IMR-90 (cell line): ENCODE results near the gene NOS3. TPM values are rescaled to one million over a fixed set of nuclear protein-coding genes. Genes with fewer than 3 reads are reported as not detected.

Experiments
- ATAC-seq: fragments of 200-7000 bp; cut with Tn5 transposase; 2 replicates; pipeline ENCODE4 v1.9.1; 2020; ENCODE audit warnings: low read depth, mild to moderate bottlenecking, moderate library complexity
- BruUV-seq: library from RNA; stranded (reverse); fragments of 400-500 nt; replicated peaks from 2 replicates; lab custom pipeline; 2021; lab: Mats Ljungman, UMichigan
- CTCF ChIA-PET: fragments of 300-600 bp; formaldehyde crosslinking; extraction: SDS; loops from one replicate; lab custom pipeline; 2021; ENCODE audit warnings: antibody characterized with exemption; lab: Yijun Ruan, JAX
- POLR2A ChIA-PET: fragments of 300-600 bp; sonication (Branson Sonifier 250); formaldehyde crosslinking; loops from one replicate; lab custom pipeline; 2022; ENCODE audit warnings: antibody characterized with exemption; ENCODE audit not compliant: unreplicated experiment; lab: Charles Lee
- DNase-seq: peaks from one replicate; pipeline ENCODE4 v3.0.0; 2013
- H2AFZ ChIP-seq: replicated peaks from 2 replicates; pipeline ENCODE3; 2013; ENCODE audit warnings: low read length, mild to moderate bottlenecking; ENCODE audit not compliant: poor library complexity
- H2AK5ac ChIP-seq: 2 replicates; pipeline ENCODE4 v1.6.1; 2013; ENCODE audit warnings: low read depth, low read length, inconsistent platforms
- H2AK9ac ChIP-seq: replicated peaks from 2 replicates; pipeline ENCODE3; 2013; ENCODE audit warnings: mild to moderate bottlenecking, low read depth, low read length, moderate library complexity; ENCODE audit not compliant: poor library complexity
- H2BK120ac ChIP-seq: 2 replicates; pipeline ENCODE4 v1.6.1; 2013; ENCODE audit warnings: low read depth, low read length, inconsistent platforms
- H2BK15ac ChIP-seq: 3 replicates; pipeline ENCODE4 v1.6.1; 2013; ENCODE audit warnings: low read depth, low read length, inconsistent platforms
- H2BK20ac ChIP-seq: 2 replicates; pipeline ENCODE4 v1.6.1; 2013; ENCODE audit warnings: low read depth, mild to moderate bottlenecking, inconsistent platforms, low read length, moderate library complexity
- H2BK5ac ChIP-seq: 2 replicates; pipeline ENCODE4 v1.6.1; 2013; ENCODE audit warnings: mild to moderate bottlenecking, low read depth, low read length, inconsistent platforms; ENCODE audit not compliant: poor library complexity, severe bottlenecking
- H3K14ac ChIP-seq: replicated peaks from 2 replicates; pipeline ENCODE4 v1.6.1; 2013; ENCODE audit warnings: low read depth, low read length, inconsistent platforms
- H3K18ac ChIP-seq: 2 replicates; pipeline ENCODE4 v1.6.1; 2013; ENCODE audit warnings: low read depth, low read length, control low read depth
- H3K23ac ChIP-seq: 2 replicates; pipeline ENCODE4 v1.6.1; 2013; ENCODE audit warnings: low read depth, low read length, inconsistent platforms
- H3K27ac ChIP-seq: 2 replicates; pipeline ENCODE4 v1.5.1; 2013; ENCODE audit warnings: mild to moderate bottlenecking, control low read depth, low read length; ENCODE audit not compliant: insufficient read depth
- H3K27me3 ChIP-seq: 2 replicates; pipeline ENCODE4 v1.6.1; 2013; ENCODE audit warnings: low read length; ENCODE audit not compliant: control insufficient read depth, insufficient read depth
- H3K36me3 ChIP-seq: 2 replicates; pipeline ENCODE4 v1.6.1; 2013; ENCODE audit warnings: low read length, mixed read lengths; ENCODE audit not compliant: control insufficient read depth, insufficient read depth
- H3K4ac ChIP-seq: 2 replicates; pipeline ENCODE4 v1.6.1; 2013; ENCODE audit warnings: low read depth, low read length, inconsistent platforms
- H3K4me1 ChIP-seq: 2 replicates; pipeline ENCODE4 v1.6.1; 2013; ENCODE audit warnings: low read length, mixed read lengths; ENCODE audit not compliant: control insufficient read depth, insufficient read depth
- H3K4me2 ChIP-seq: 2 replicates; pipeline ENCODE4 v1.6.1; 2013; ENCODE audit warnings: low read depth, mild to moderate bottlenecking, control low read depth, low read length, moderate library complexity
- H3K4me3 ChIP-seq: 2 replicates; pipeline ENCODE4 v1.5.1; 2013; ENCODE audit warnings: low read depth, mild to moderate bottlenecking, control low read depth, low read length, moderate library complexity; ENCODE audit not compliant: insufficient read depth
- H3K56ac ChIP-seq: 2 replicates; pipeline ENCODE4 v1.6.1; 2013; ENCODE audit warnings: low read length, inconsistent platforms; ENCODE audit not compliant: insufficient read depth; ENCODE audit errors: extremely low read depth
- H3K79me1 ChIP-seq, 2 experiments: 2 replicates each; pipeline ENCODE4 v1.6.1; 2013; ENCODE audit warnings: low read length in 2 of 2, inconsistent platforms in 1 of 2, low read depth in 1 of 2
- H3K9ac ChIP-seq: 2 replicates; pipeline ENCODE4 v1.6.1; 2013; ENCODE audit warnings: low read depth, low read length, control low read depth
- H3K9me1 ChIP-seq: 2 replicates; pipeline ENCODE4 v1.6.1; 2013; ENCODE audit warnings: low read length, inconsistent platforms; ENCODE audit not compliant: insufficient read depth
- H3K9me3 ChIP-seq: 2 replicates; pipeline ENCODE4 v1.6.1; 2013; ENCODE audit warnings: low read length; ENCODE audit not compliant: control insufficient read depth, insufficient read depth
- H4K20me1 ChIP-seq: 2 replicates; pipeline ENCODE4 v1.6.1; 2013; ENCODE audit warnings: low read length, inconsistent platforms; ENCODE audit not compliant: insufficient read depth
- H4K5ac ChIP-seq: 2 replicates; pipeline ENCODE4 v1.6.1; 2013; ENCODE audit warnings: mild to moderate bottlenecking, low read depth, low read length, control low read depth
- H4K8ac ChIP-seq, 2 experiments: 2 replicates each; pipeline ENCODE4 v1.6.1; 2013; ENCODE audit warnings: low read depth in 2 of 2, low read length in 2 of 2, control low read depth in 1 of 2, inconsistent platforms in 1 of 2
- H4K91ac ChIP-seq: 2 replicates; pipeline ENCODE4 v1.6.1; 2013; ENCODE audit warnings: low read depth, low read length, inconsistent platforms; ENCODE audit not compliant: insufficient read depth
- BHLHE40 ChIP-seq: fragments of 150-350 bp; IDR thresholded peaks from 2 replicates; pipeline ENCODE4 v1.6.1; 2016; ENCODE audit warnings: mild to moderate bottlenecking, low read depth, low read length
- CEBPB ChIP-seq: IDR thresholded peaks from 2 replicates; pipeline ENCODE4 v1.6.1; 2012; ENCODE audit warnings: low read depth, low read length, improper control_type of control experiment
- CHD1 ChIP-seq: IDR thresholded peaks from 2 replicates; pipeline ENCODE4 v1.6.1; 2012; ENCODE audit warnings: low read depth, low read length, improper control_type of control experiment
- ELK1 ChIP-seq: fragments of 150-350 bp; IDR thresholded peaks from 2 replicates; pipeline ENCODE4 v1.6.1; 2016; ENCODE audit warnings: low read depth, mild to moderate bottlenecking, low read length, moderate library complexity, borderline replicate concordance
- FOS ChIP-seq: fragments of 150-350 bp; IDR thresholded peaks from 2 replicates; pipeline ENCODE4 v1.6.1; 2016; ENCODE audit warnings: low read depth, low read length
- MAZ ChIP-seq: IDR thresholded peaks from 2 replicates; pipeline ENCODE4 v1.6.1; 2012; ENCODE audit warnings: low read depth, mild to moderate bottlenecking, low read length, improper control_type of control experiment, moderate library complexity, borderline replicate concordance
- MXI1 ChIP-seq: IDR thresholded peaks from 2 replicates; pipeline ENCODE4 v1.6.1; 2012; ENCODE audit warnings: low read depth, mild to moderate bottlenecking, low read length, moderate library complexity, borderline replicate concordance
- NFE2L2 ChIP-seq: fragments of 150-350 bp; IDR thresholded peaks from 2 replicates; pipeline ENCODE4 v1.6.1; 2016; ENCODE audit warnings: low read depth, mild to moderate bottlenecking, low read length
- POLR2A ChIP-seq: IDR thresholded peaks from 2 replicates; pipeline ENCODE4 v1.6.1; 2012; ENCODE audit warnings: mild to moderate bottlenecking, low read depth, low read length
- RFX5 ChIP-seq: IDR thresholded peaks from 2 replicates; pipeline ENCODE4 v1.8.0; 2012; ENCODE audit warnings: low read depth, mild to moderate bottlenecking, low read length, moderate library complexity
- SMC3 ChIP-seq: fragments of 150-350 bp; IDR thresholded peaks from 2 replicates; pipeline ENCODE4 v1.6.1; 2016; ENCODE audit warnings: low read depth, mild to moderate bottlenecking, antibody characterized with exemption, low read length, moderate library complexity
- WGBS, 2 experiments: methylation state at CpG; one replicate each; pipeline versions ENCODE4 v1.1.5 to v1.1.7; 2013; ENCODE audit warnings: missing lambda C conversion rate in 2 of 2; ENCODE audit not compliant: insufficient read length in 1 of 2; ENCODE audit errors: extremely low coverage in 2 of 2; 5-methylcytosine and 5-hydroxymethylcytosine counted together
- dilution Hi-C: fragments of 300-500 bp; cut with HindIII; formaldehyde crosslinking; loops from one replicate; pipeline ENCODE4 v1.14.3; 2018; ENCODE audit warnings: low sequenced_read_pairs; ENCODE audit not compliant: unreplicated experiment
- in situ Hi-C: fragments of 300-500 bp; cut with MboI; formaldehyde crosslinking; loops from 3 replicates; pipeline ENCODE4 v1.14.3; 2019; ENCODE audit warnings: low sequenced_read_pairs, inconsistent platforms, mixed read lengths
- intact Hi-C: fragments of 100-400 bp; cut with micrococcal nuclease; formaldehyde crosslinking; loops from 2 replicates; pipeline ENCODE4 v1.10.0; 2022
- polyA plus RNA-seq, 3 experiments: library from polyadenylated mRNA; depleted of rRNA; stranded (reverse); fragments of >200 nt; gene quantifications; 2 replicates each; pipeline ENCODE4 v1.2.3, GENCODE V29; 2012; ENCODE audit warnings: low replicate concordance in 1 of 3
- total RNA-seq: library from RNA; depleted of rRNA; stranded (reverse); fragments of >200 nt; gene quantifications from 2 replicates; pipeline ENCODE4 v1.2.3, GENCODE V29; 2012
- TF ChIP-seq, protein P1 (sequence below): conservative IDR thresholded peaks from 2 replicates; pipeline ENCODE4 v1.5.1; 2012; ENCODE audit warnings: mild to moderate bottlenecking, low read depth, low read length, improper control_type of control experiment
- TF ChIP-seq, protein P2 (sequence below): fragments of 150-350 bp; IDR thresholded peaks from 2 replicates; pipeline ENCODE4 v1.6.1; 2017; ENCODE audit warnings: mild to moderate bottlenecking, antibody characterized with exemption, low read length, low read depth

Gene NOS3
- total and polyA plus RNA-seq, 2 of the 4 experiments (the other 2 are of a cell fraction): 0.72 to 2.0 TPM

- H3K9me3 ChIP-seq: no peaks in the 10 kb centered on the region
- H3K27ac ChIP-seq: peak overlapping the region; percentile 91
- H3K4me2 ChIP-seq: peak overlapping the region; percentile 80
- intact Hi-C loops: loop anchor here (2.0 kb wide), 1 partner anchor 23 kb away; the partner anchor contains the start of gene FASTK
- peaks cover 20 to 55% of the 10 kb centered on the region in 2 experiments for H3K79me1 ChIP-seq
- BruUV-seq: no TSS peak
- DNase-seq (peak; percentile 100), ATAC-seq (peak; percentile 86)
- peak overlapping the region; percentile 95 for H2AK9ac ChIP-seq
- H3K4ac ChIP-seq: peak overlapping the region; percentile 97
- peak overlapping the region; percentile 82 for H3K9ac ChIP-seq
- peak overlapping the region; percentile 91 for H3K23ac ChIP-seq
- peak overlapping the region; percentile 92 for H2AFZ ChIP-seq
- peaks cover 40% of the 10 kb centered on the region for H3K4me1 ChIP-seq
- ChIA-PET POLR2A (interaction anchor here (0.6 kb wide), 1 partner anchor 51 kb away, joined by 6 read pairs; no protein-coding TSS in a partner anchor), CTCF (interaction anchor here (0.8 kb wide), 1 partner anchor 1771 kb away, joined by 3 read pairs; no protein-coding TSS in a partner anchor)
- H4K8ac ChIP-seq: peak overlapping the region; percentile 94 to 100
- H3K14ac ChIP-seq: peak overlapping the region; percentile 97
- peak overlapping the region; percentile 38 for H3K4me3 ChIP-seq
- 0% methylated on average over 16 of the region's 46 CpGs; no CpG with 5 or more reads in 1 of the 2 experiments for WGBS, 2 experiments
- H3K9me1 ChIP-seq: peaks cover 12% of the 10 kb centered on the region; the same call in 1 of the 2 replicates
- H4K91ac ChIP-seq: peak overlapping the region; percentile 98
- no peaks in the 10 kb centered on the region for H3K36me3 ChIP-seq
- peak overlapping the region; percentile 94 for H2BK5ac ChIP-seq
- H2BK120ac ChIP-seq: peak overlapping the region; percentile 84
- in situ Hi-C loops: no loop called here
- peak overlapping the region; percentile 18 for H2BK20ac ChIP-seq
- dilution Hi-C loops: no loop called here
- H2AK5ac ChIP-seq: peak overlapping the region; percentile 95
- no peaks in the 10 kb centered on the region for H3K27me3 ChIP-seq
- H4K5ac ChIP-seq: peak overlapping the region; percentile 80
- H2BK15ac ChIP-seq: peak overlapping the region; percentile 69; the same call in 2 of the 3 replicates
- H3K18ac ChIP-seq: peak overlapping the region; percentile 52
- H3K56ac ChIP-seq: peak overlapping the region; percentile 95
- peaks cover 18% of the 10 kb centered on the region for H4K20me1 ChIP-seq
- TF ChIP-seq MAZ: peak; percentile 26; the same call in 1 of the 2 replicates
- no peak; the same call in 1 of the 2 replicates for TF ChIP-seq CHD1
- no peak for TF ChIP-seq FOS
- no peak; the same call in 1 of the 2 replicates for TF ChIP-seq POLR2A
- TF ChIP-seq, protein P1, sequence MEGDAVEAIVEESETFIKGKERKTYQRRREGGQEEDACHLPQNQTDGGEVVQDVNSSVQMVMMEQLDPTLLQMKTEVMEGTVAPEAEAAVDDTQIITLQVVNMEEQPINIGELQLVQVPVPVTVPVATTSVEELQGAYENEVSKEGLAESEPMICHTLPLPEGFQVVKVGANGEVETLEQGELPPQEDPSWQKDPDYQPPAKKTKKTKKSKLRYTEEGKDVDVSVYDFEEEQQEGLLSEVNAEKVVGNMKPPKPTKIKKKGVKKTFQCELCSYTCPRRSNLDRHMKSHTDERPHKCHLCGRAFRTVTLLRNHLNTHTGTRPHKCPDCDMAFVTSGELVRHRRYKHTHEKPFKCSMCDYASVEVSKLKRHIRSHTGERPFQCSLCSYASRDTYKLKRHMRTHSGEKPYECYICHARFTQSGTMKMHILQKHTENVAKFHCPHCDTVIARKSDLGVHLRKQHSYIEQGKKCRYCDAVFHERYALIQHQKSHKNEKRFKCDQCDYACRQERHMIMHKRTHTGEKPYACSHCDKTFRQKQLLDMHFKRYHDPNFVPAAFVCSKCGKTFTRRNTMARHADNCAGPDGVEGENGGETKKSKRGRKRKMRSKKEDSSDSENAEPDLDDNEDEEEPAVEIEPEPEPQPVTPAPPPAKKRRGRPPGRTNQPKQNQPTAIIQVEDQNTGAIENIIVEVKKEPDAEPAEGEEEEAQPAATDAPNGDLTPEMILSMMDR: no peak
- no peak for TF ChIP-seq CEBPB
- TF ChIP-seq RFX5: no peak
- TF ChIP-seq, protein P2, sequence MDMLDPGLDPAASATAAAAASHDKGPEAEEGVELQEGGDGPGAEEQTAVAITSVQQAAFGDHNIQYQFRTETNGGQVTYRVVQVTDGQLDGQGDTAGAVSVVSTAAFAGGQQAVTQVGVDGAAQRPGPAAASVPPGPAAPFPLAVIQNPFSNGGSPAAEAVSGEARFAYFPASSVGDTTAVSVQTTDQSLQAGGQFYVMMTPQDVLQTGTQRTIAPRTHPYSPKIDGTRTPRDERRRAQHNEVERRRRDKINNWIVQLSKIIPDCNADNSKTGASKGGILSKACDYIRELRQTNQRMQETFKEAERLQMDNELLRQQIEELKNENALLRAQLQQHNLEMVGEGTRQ: no peak; the same call in 1 of the 2 replicates
- peak; percentile 95 for TF ChIP-seq BHLHE40
- peak; percentile 70; the same call in 1 of the 2 replicates for TF ChIP-seq MXI1
- no peak for TF ChIP-seq NFE2L2
- TF ChIP-seq SMC3: no peak
- no peak for TF ChIP-seq ELK1
These were observed 67.4 kb downstream of the NOS3 start for GRCh38 chr7:151057989-151058780.
